SK-N-MC (cell line): ENCODE data around the gene TBL1Y.

Experiments used
- FOXP2 ChIP-seq: optimal IDR thresholded peaks from 2 replicates; pipeline ENCODE3; 2011; ENCODE audit warnings: mild to moderate bottlenecking, moderate library complexity; ENCODE audit not compliant: insufficient read depth; ENCODE audit errors: extremely low read length, control extremely low read depth
- POLR2AphosphoS5 ChIP-seq: IDR thresholded peaks from 2 replicates; pipeline ENCODE4 v1.6.1; 2012; ENCODE audit warnings: mild to moderate bottlenecking, low read depth, low read length, borderline replicate concordance

GRCh38 chrY:7085606-7086005 is 175.1 kb downstream of the TBL1Y start:
- TF ChIP-seq POLR2AphosphoS5: no peak
- TF ChIP-seq FOXP2: no peak
